Measurements from ENCODE around the gene SETD1B.

GRCh38 chr12:121805171-121806008 is 1.6 kb downstream of the SETD1B start:
- no peak for TF ChIP-seq CTCF (IDR thresholded peaks at IDR 0.05; ENCODE audit: borderline replicate concordance, extremely low read depth, low read length, poor library complexity, severe bottlenecking)
- no peak for TF ChIP-seq EZH2 (IDR thresholded peaks at IDR 0.05; ENCODE audit: borderline replicate concordance, low read depth, low read length, severe bottlenecking)

Measured in DND-41 (cell line).